GM18870 (cell line): ENCODE measurements around the gene FOXO6.

Experiments
- ATAC-seq: cut with Tn5 transposase; IDR thresholded peaks from one replicate; pipeline ENCODE4 v1.9.1; 2021; ENCODE audit warnings: moderate library complexity; ENCODE audit not compliant: unreplicated experiment

Gene FOXO6

DNA sequence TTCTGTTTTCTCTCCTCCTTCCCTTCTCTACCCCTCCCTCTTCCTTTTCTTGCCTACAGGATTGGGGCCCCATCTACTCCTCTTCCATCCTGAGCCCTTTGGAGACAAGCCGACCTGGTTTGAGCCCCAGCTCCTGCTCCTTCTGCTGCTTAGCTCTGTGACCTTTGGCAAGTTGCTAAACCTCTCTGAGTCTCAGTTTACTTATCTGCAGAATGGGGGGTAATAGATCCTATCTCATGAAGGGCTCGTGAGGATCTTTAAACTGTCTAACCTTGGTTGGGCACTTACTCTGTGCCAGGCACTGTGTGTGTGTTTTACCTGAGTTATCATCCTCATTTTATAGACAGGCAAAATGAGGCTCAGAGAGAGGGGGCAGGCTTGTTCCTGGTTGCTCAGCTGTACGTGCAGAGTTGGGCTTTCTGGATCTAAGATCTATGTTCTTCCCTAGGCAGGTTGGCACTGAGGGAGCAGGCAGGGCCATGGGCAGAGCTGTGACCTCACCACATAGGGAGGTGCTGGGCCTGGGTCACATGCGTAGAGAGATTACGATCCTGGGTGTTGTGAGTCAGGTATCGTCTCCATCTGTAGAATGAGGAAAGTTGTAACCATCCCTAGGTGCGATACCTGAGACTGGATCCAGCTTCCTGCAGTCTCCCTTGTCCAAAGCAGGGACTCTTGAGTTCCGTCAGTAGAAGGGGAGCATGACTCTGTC lies 58.5 kb downstream of the FOXO6 start:
- no peak for ATAC-seq

DNA sequence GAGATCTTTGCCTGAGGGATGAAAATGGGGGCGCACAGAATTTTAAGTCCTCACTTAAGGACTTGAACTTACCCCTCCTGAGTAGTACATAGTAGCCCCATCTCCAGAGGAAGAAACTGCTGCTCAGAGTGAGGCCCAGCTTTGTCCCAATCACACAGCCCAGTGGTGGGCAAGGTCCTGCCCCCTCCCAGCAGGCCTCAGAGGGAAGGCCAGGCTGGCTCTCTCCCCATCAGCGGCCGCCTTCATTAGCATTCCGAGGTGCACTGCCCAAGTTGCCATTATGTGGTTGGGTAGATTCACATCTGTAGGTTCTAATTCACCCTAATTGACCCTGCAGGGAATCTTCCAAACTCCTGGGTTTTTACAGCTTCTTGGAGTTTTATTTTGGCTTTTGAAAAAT lies 59.1 kb downstream of the FOXO6 start:
- ATAC-seq = no peak

- no peak for ATAC-seq
Observed at GRCh38 chr1:41420860-41421259, 59.6 kb downstream of the FOXO6 start.

DNA sequence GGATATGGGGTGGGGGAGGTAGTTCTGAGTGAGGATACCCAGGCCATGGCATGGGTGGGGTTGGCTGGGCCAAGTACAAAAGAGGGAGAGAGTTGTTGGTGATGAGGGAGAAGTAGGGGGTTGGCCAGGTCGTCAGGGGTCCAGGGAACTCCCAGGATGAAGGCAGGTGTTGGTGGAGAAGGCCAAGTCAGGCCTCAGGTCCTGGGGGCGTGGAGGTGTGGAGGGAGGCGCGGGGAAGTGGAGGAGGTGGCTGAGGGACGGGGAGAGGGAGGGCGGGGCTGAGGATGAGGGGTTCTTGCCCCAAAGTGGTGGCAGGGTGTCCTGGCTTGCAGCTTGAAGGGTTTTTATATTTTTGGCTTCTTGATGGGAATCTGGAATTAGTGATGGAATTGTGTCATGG lies 61.1 kb downstream of the FOXO6 start:
- ATAC-seq = no peak

DNA sequence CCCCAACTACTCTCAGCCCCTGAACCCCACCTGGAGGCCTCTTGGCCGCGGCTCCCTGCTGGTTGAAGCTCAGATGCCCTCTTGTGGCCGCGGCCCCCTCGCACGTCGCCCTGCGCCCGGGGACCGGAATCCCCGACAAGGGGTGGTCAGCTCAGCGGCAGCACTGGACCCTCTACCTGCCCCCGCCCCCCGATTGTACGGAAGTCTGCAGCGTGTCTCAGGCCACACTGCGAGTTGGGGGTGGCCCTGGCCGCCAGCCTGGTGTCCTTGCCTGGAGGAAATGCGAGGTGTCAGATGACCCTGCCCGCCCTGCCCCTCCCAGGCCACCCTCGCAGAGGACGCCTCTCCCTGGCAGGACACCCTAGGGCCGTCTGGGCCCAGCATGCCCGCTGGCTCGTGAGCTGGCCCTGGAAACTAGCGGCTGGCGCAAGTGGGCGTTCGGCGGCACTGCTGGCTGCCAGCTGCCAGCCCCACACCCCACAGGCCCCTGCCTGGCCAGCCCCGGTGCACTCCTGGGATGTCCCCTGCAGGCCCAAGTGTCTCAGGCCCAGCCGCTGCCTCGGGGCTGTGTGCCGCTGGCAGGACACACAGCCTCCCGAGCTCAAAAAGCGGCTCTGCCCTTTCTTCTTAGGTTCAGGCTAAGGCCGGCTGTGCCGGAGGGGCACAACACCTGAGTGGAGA lies 62.4 kb downstream of the FOXO6 start:
- ATAC-seq = no peak

DNA sequence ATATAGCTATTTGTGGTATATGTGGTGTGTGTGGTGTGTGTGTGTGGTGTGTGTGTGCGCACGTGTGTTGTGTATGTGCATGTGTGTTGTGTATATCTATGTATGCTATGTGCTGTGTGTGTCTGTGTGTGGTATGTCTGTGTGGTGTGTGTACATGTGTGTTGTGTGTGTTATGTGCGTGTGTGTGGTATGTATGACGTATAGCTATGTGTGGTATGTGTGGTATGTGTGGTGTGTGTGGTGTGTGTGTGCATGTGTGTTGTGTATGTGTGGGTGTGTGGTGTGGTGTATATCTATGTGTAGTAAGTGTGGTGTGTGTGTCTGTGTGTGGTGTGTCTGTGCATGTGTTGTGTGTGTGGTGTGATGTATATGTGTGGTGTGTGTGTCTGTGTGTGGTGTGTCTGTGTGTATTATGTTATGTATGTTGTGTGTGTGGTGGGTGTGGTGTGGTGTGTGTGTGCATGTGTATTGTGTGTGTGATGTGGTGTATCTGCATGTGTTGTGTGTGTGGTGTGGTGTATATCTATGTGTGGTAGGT lies 63.4 kb downstream of the FOXO6 start:
- no peak for ATAC-seq

DNA sequence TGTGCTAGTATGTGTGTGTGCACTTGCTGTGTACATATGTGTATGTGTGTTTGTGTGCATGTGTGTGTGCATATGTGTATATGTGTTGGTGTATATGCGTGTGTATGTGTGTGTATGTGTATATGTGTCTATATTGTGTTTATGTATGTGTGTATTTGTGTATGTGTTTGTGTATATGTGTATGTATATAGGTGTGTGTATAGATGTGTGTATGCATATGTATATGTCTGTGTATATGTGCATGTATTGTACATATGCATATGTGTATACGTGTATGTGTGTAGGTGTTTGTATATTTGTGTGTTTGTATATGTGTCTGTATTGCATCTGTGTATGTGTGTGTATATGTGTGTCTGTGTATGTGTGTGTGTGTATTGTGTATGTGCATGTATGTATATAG lies 64.1 kb downstream of the FOXO6 start:
- ATAC-seq = no peak

DNA sequence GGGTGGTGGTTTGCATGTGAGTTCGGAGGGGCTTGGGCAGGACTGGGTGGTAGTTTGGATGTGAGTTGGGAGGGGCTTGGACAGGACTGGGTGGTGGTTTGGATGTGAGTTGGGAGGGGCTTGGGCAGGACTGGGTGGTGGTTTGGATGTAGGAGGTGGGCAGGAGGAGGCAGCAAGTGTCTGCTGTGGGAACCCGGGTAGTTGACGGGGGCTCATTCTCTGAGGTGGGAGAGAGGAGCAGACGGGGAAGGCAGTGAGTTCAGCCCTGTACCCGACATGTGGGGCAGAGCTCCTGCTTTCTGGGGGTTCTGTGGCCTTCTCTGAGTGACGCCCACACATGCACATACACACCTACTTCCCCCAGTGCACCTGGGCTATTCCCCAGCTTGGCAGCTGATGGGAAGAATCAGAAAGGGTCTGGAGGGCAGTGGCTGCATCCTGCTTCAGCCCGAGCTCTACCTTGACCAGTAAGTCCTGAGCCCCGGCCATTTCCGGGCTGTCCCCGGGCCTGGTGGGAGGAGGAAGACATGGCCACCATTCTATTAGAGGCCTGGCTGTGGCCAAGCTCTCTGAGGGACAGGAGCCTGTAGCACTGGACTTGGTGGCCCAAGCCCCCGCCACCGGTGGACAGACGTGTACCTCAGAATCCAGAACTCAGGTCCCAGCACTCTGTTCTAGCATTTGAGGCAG lies 65.1 kb downstream of the FOXO6 start:
- ATAC-seq = no peak

DNA sequence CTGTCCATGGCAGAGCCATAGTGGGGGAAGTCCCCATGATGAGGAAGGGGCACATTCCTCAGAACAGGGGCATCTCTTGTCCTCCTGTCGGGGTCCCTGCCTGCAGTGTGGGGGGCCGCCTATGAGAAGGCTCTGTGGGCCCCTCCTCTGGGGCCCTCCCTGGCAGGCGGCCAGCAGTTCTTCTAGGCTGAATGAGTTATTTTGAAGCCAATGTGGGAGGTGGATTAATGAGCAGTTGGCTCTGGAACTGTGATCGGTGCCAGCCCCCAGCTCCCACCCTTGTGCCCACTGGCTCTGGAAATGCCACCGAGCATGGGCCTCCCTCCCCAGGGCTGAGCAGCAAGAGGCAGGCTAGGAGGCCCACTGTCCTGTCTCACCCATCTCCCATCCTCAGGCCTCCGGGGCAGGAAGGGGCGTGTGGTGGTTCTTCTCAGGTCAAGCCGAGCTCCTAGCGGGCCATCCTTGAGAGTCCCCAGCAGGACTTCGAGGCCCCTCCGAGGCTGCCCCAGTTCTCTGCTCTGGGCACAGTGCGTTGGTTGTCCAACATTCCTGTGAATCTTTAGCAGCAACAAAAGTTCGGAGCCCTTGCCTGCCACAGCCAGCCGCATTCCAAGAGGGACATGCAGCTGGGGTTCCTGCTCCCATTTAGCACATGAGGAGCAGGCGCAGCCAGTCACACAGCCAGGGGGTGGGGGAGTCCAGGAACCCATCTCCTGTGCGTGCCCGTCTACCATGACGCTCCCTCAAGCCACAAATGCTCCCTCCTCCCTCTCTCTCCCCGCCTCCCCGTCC lies 66.1 kb downstream of the FOXO6 start:
- ATAC-seq = no peak

DNA sequence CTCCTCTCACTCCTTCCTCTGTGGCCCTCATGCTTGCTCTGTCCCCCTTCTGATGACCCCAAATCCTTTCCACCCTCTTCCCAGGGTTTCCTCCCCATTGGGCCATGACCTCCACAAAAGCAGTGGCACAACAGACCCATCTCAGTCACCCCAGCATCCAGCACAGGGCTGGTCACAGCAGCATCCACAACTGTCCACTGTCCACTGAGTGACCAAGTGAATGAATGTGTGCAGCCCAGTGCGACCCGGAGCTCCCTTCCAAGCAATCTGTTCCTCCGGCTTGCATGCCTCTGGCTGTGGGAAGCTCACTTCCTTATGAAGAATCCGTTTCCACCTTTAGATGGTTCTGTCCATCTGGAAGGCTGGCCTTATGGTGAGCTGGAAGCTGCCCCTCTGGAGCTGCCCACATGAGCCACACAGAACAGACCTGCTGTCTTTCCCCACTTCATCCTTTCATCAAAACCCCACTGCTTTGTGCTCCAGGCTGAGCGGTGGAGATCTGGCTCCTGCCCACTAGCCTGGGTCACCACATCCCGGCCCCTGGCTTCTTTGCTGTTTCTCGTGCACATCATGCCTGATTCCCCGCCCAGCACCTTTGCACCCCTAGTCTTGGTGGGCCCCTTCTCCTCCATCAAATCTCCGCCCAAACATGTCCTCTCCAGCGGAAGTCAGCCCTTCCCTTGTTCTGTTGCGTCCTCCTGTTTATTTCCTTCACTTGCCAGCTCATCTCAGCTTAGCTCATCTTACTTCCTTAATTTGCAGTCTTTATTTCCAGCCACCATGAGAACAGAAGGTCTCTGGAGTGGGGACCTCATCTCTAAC lies 66.9 kb downstream of the FOXO6 start:
- no peak for ATAC-seq

- no peak for ATAC-seq
Observed at GRCh38 chr1:41428738-41429640, 67.8 kb downstream of the FOXO6 start.

GRCh38 chr1:41429641-41430035 lies 68.4 kb downstream of the FOXO6 start:
- ATAC-seq = no peak

GRCh38 chr1:41430069-41430468 lies 68.8 kb downstream of the FOXO6 start:
- ATAC-seq = no peak

GRCh38 chr1:41430582-41430981 lies 69.3 kb downstream of the FOXO6 start:
- ATAC-seq = no peak

GRCh38 chr1:41431490-41432350 lies 70.5 kb downstream of the FOXO6 start:
- ATAC-seq = no peak
